Brain pericyte (primary cell): Measurements from ENCODE around the gene KLF11.
A peak's percentile ranks its signal among the peaks of the same experiment; 100 is the strongest.

ENCODE experiments used
- DNase-seq: peaks from one replicate; pipeline ENCODE4 v3.0.0-alpha.2; 2012; ENCODE audit warnings: low read depth, low spot score

KLF11 gene

DNA sequence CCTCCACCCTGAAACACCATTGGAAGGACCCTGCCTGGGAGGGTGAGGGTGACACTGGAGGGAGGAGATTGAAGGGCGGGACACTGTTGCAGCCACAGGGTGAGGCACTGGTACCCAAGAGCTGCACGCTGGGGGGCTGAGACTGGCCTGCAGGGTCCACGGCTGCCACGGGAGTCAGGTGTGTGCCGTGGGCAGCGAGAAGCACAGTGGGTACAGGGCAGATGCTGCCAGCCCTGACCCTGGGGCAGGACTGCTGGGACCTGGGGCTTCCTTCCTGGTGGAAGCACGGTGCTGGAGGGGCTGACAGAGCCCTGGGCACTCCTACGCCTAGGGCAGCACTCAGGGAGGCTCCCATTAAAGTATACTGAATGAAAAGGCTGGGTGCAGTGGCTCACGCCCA is 20.2 kb downstream of the KLF11 start:
- DNase-seq: no peak

GRCh38 chr2:10064932-10065772 is 21.8 kb downstream of the KLF11 start:
- DNase-seq: no peak

- DNase-seq: no peak
Measured at GRCh38 chr2:10065773-10066055, 22.4 kb downstream of the KLF11 start.

DNA sequence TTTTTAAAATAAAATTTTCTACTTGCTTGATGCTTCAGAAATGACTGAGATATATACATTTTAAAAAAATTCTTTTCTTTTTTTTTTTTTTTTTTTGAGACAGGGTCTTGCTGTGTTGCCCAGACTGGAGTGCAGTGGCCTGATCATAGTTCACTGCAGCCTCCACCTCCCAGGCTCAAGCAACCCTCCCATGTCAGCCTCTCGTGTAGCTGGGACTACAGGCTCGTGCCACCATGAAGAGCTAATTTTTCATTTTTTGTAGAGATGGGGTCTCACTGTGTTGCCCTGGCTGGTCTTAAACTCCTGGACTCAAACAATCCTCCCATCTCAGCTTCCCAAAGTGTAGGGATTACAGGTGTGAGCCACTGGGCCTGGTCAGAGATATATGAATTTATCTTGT is 24.0 kb downstream of the KLF11 start:
- no peak for DNase-seq

GRCh38 chr2:10067881-10068280 is 24.5 kb downstream of the KLF11 start:
- DNase-seq: no peak

- no peak for DNase-seq
Measured at GRCh38 chr2:10071176-10071575, 27.8 kb downstream of the KLF11 start.

DNA sequence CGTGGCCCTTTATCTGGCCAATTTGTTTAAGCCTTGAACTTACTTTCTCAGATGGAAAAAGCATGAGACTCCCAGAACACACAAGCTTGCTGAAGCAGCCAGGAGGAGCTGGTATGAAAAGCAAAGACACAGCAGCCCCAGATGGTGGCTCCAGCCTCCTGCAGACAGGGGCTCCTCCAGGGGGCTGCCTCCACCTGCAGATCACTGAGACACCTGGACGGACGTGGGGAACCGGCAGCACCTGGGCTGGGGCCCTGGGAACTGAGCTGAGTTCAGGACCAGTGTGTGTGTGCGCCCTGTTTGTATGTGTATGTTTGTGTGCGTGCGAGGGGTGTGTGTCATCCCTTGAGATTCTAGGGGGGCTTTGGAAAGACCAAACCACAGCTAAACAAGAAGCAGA is 28.2 kb downstream of the KLF11 start:
- no peak for DNase-seq

- DNase-seq: peak; percentile 57
Measured at GRCh38 chr2:10072656-10073480, 29.5 kb downstream of the KLF11 start.

GRCh38 chr2:10073706-10074105 is 30.4 kb downstream of the KLF11 start:
- no peak for DNase-seq

DNA sequence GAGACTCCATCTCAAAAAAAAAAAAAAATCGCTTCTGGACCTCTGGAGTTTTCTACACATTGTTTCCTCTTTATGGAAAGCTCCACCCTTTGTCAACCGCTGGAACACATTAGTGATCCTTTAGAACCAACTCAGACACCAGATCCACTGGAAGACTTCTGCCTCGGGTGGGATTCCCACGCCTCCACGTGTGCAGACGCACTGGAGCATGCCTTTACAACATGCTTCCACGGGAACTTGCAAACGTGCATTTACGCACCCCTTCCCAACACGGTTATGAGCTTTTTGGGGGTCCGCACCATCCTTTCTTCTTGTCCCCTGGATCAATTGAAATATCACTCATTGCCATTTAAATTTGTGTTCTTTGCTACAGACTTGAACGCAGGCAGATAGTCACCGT is 31.8 kb downstream of the KLF11 start:
- no peak for DNase-seq

DNA sequence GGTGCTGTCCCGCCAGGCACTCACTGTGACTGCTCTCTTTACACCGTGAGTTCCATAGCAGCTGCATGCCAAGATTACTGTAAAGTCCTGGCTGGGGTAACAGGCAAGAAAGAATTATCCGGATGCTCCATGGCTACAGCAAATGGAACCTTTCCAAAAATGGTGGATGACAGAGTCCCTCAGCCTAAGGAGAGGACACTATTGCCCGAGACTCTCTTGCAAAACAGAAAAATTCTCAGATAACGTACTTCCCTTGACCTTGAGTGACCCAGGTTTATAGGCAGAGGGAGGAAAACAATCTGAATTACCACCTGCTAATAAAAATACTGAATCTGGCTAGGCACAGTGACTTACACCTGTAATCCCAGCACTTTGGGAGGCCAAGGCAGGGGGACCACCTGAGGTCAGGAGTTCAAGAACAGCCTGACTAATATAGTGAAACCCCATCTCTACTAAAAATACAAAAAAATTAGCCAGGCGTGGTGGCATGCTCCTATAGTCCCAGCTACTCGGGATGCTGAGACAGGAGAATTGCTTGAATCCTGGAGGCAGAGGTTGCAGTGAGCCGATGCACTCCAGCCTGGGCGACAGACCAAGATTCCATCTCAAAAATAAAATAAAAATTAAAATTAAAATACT is 32.3 kb downstream of the KLF11 start:
- DNase-seq: no peak

DNA sequence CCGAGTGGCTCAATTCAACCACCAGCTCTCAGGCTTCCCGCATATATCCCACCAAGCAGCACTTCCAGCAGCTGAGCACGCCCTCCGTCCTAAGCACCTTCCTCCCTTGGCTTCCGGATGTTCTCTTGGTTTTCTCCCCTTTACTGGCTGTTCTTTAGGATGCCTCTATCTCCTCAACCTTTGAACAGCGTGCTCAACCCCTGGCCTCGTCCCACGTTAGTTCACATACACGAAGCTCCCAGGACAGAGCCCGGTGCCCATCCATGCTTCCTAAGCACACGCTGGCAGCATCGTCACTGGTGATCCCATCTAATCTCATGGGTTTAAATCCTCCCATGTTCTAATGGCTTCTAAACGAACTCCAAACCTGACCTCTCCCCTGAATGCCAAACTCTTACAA is 33.2 kb downstream of the KLF11 start:
- DNase-seq: no peak

DNA sequence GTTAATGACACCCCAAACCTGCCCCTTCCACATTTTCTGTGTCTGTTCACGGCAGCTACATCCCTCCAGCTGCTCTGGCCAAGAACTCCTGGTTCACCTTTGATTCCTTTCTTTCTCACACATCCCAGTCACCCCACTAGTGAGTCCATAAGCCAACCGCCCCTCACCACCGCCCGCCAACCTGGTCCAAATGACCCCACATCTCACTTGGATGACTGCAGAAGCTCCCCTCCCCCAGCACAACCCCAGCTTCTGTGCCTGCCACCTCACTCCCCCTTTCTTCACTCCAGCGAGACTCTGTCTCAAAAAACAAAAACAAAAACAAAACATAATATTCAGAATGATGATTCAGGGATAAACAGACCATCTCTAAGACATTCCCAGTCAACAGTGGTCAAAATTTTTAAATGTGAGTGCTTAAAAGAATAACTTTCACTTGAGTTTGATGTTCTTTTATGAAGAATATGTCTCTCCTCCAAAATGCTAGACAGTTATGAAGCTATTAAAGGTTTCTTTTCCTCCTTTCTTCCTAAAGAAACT is 33.7 kb downstream of the KLF11 start:
- DNase-seq: no peak

- DNase-seq: no peak
Measured at GRCh38 chr2:10078001-10078400, 34.7 kb downstream of the KLF11 start.

- DNase-seq: no peak
Measured at GRCh38 chr2:10078704-10079265, 35.4 kb downstream of the KLF11 start.

GRCh38 chr2:10079266-10079869 is 36.0 kb downstream of the KLF11 start:
- DNase-seq: peak; percentile 77

DNA sequence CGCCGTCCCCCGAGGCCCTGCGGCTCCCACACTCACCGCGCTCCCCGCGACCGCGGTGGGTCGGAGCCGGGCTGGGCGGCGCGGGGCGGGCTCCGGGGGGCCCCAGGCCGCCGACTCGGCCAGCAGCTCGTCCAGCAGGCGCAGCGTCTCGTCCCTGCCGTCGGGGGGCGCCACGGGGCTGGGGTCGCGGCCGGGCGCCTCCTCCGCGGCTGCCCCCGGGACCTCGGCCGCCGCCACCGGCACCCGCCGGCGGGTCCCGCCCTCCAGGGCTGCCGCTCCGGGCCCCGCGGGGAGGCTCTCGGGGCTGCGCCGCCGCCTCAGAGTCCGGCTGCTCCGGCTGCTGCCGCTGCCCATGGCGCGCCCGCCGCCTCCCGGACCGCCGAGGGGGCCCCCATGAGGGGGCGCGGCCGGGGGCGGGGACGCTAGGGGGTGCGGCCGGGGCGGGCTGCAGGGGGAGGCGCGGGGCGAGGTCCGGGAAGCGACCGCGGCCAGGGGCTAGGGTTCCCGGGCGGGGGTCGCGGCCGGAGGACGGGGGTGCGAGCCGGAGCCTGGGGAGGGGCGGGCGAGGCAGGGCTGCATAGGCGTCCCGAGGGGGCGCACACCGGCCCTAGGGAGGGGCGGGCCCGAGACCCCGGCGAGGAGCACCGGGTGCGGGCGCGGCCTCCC is 36.7 kb downstream of the KLF11 start, which contains the start of gene CYS1:
TSS of gene CYS1 (minus strand) at position 542 of the 666 bp plus-strand sequence. CDS start at position 354, 188 bp downstream.
- DNase-seq: no peak

GRCh38 chr2:10080536-10081304 is 37.4 kb downstream of the KLF11 start:
- DNase-seq: no peak

DNA sequence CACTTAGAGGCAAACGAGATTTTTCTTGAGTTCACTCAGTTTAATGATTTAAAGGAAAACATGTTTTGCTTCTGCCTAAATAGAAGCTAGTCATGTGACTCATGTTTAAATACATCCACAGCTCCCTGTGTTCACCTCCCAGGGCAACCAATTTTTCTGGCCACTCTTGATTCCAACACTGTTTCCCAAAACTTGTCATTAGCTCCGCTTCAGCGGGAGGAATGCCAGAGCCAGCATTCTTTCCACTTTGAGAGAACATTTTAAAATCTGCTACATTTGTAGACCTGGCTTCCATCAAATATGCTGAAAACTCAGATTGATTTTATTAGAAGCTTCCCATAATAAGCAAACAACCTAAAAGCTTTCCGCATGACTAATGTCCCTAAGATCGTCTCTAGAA is 39.7 kb downstream of the KLF11 start:
- no peak for DNase-seq

DNA sequence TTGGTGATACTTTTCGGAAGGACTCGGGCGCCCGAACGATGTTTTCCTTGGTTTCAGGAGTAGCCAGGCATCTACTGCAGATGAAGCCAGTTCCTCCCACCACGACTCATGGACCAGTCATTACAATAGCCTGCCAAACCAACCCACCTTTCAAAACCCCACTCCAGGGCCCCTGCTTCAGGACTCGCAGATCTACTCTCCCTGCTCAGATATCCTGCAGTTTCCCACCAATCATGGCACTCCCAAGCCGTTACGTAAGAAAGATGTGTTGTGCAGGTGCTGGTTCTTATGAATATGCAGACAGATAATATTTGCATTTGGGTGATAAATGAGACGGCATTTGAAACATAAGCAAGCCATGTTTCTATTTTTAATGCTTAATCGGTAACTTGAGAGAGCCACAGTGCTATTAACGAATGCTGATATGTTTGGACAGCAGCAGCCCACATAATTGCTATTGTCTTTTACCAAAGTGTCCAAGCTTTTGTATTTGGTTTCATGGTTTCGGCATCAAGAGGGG is 40.4 kb downstream of the KLF11 start:
- no peak for DNase-seq
